ENCODE data around the gene TRABD.

DNA sequence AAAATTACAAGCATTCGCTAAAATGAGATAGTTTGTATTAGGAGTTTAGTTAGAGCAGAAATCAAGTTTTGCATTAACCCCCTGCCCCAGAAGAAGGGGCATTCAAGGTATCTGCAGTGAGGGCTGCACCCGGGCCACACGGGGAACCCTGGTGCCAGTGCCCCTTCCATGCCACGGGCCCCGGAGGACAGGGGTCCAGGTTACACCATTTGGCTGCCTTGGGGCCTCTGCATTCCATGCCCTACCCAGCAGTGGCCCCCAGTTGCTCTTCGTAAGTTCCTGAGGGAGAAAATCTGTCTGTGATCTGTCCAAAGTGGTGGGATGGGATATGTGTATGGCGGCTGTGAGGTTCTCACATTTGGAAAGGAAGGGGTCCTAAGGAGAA, 32.0 kb upstream of the TRABD start:
- TF ChIP-seq, protein P1, sequence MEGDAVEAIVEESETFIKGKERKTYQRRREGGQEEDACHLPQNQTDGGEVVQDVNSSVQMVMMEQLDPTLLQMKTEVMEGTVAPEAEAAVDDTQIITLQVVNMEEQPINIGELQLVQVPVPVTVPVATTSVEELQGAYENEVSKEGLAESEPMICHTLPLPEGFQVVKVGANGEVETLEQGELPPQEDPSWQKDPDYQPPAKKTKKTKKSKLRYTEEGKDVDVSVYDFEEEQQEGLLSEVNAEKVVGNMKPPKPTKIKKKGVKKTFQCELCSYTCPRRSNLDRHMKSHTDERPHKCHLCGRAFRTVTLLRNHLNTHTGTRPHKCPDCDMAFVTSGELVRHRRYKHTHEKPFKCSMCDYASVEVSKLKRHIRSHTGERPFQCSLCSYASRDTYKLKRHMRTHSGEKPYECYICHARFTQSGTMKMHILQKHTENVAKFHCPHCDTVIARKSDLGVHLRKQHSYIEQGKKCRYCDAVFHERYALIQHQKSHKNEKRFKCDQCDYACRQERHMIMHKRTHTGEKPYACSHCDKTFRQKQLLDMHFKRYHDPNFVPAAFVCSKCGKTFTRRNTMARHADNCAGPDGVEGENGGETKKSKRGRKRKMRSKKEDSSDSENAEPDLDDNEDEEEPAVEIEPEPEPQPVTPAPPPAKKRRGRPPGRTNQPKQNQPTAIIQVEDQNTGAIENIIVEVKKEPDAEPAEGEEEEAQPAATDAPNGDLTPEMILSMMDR (IDR thresholded peaks at IDR 0.05) = no peak
- TF ChIP-seq POLR2A (IDR thresholded peaks at IDR 0.05) = no peak
